Right kidney (tissue), 1 donor: ENCODE measurements around the gene IKZF2.

ENCODE experiments used
- DNase-seq: peaks from one replicate; pipeline ENCODE4 v3.0.0-alpha.2; 2016

The IKZF2 gene

GRCh38 chr2:212997526-212998020 is 153.8 kb downstream of the IKZF2 start:
- no peak for DNase-seq

GRCh38 chr2:212995920-212996319 is 155.5 kb downstream of the IKZF2 start:
- DNase-seq: no peak

GRCh38 chr2:212994976-212995375 is 156.4 kb downstream of the IKZF2 start:
- DNase-seq: no peak

- DNase-seq: no peak
Observed at GRCh38 chr2:212991120-212991519, 160.3 kb downstream of the IKZF2 start.

- no peak for DNase-seq
Observed at GRCh38 chr2:212990697-212991096, 160.7 kb downstream of the IKZF2 start.

DNA sequence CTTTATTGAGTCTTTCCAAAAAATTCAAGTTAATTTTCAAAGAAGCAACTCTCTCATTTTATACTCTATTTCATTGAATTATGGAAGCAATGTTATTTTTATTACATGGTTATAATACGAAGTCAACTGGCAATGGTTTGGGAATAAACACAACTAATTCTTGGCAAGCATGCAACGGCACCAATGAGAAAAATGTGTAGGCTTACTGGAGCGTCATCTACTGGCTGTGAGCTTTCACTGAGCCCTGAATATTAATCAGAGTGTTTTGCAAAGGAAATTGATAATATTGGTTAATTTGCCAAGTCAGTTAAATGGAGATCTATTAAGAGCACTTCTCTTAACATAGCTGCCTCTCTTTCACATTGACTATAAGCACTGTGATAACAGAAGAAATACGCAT is 163.9 kb downstream of the IKZF2 start:
- DNase-seq: no peak

- DNase-seq: no peak
Observed at GRCh38 chr2:212984129-212984528, 167.3 kb downstream of the IKZF2 start.

GRCh38 chr2:212979799-212980198 is 171.6 kb downstream of the IKZF2 start:
- DNase-seq: no peak

- DNase-seq: no peak
Observed at GRCh38 chr2:212979046-212979612, 172.3 kb downstream of the IKZF2 start.

DNA sequence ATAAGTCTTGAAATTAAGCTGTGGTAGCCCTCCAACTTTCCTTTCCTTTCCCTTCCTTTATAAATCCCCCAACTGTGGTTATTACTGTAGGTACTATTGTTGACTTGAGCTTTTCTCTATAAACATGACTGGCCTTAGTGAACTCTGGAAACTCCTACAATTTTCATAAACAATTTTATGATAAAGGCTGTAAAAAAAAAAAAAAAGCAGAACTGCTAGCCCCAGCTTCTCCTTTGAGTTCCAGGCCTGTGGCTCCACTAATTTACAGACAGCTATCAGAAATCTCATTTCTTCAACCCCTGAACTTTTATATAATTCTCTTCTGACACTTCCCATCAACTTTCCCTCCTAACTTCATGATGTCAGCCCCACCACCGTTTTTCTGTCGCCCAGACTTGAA is 174.3 kb downstream of the IKZF2 start:
- no peak for DNase-seq

DNA sequence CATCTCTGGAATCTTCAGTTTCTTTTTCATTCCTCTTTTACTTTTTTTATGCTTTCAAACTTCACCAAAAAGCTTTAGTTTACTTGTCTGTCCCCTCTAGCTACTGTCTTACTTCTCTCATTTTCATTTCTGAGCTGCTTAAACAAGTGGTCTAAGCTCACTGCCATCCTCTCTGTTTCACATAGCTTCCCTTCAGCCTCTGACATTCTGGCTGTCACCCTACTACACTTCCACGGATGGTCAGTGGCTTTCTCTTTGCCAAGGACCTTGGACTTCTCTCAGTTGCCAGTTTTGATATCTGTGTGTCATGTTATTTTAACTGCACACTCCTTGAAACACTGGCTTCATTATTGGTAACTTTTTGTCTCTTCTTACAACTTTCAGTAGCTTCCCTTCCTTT is 176.1 kb downstream of the IKZF2 start:
- DNase-seq: no peak

DNA sequence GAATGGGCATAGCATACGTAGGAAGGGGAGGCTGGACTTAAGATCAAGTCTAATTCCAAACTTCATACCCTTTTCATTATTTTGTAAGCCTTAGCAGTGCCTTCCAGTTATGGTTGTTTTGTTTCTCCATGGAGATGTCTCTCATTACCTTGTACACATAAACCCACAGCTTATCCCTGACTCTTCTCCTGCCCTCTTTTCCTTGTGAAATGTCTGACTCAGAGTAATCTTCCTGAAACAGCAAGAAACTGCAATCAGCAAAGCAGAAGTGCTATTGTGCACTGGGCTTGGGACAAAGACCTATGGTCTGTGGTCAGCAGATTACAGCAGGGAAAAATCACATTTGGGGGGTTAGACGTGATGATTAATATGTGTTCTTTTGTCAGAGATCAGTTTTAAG is 176.7 kb downstream of the IKZF2 start:
- no peak for DNase-seq

DNA sequence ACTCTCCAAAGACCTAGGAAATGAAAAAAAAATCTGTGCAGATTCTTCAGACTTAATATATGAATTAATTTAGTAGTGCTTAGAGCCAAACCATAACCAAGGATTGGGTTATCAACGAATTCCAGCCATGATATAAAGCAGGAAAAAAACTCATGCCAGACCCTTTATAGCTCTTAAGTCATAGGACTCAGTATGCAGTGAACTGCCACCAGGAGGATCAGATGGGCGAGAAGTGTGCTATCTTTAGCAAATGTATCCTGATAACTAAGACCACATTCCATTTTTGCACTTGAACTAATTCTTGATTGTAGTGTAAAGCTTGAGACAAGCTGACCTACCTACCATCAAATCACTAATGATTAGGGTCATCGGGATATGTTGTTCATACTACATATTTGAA is 178.1 kb downstream of the IKZF2 start:
- no peak for DNase-seq

DNA sequence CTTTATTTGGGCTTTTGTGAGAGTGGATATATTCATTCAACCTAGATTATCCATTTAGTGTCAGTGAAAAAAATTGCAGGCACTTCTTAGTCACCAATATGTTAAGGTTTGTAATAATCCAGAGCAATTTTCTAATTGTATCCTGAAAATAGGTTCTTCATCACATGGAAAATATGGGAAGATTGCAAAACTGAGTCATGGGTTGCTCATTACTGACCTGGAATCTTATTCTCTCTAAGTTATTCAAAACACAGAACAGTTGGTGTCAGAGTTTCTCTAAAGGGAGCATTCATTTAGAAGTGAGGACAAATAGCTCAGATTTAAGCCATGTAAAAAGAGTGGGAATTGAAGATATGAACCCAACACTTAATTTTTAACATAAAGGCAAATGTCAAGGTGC is 181.3 kb downstream of the IKZF2 start:
- DNase-seq: no peak

- DNase-seq: no peak
Observed at GRCh38 chr2:212968284-212969081, 182.9 kb downstream of the IKZF2 start.

GRCh38 chr2:212966884-212967283 is 184.5 kb downstream of the IKZF2 start:
- no peak for DNase-seq

GRCh38 chr2:212962691-212963090 is 188.7 kb downstream of the IKZF2 start:
- DNase-seq: no peak

- no peak for DNase-seq
Observed at GRCh38 chr2:212961255-212961654, 190.2 kb downstream of the IKZF2 start.

GRCh38 chr2:212960336-212960735 is 191.1 kb downstream of the IKZF2 start:
- DNase-seq: no peak

DNA sequence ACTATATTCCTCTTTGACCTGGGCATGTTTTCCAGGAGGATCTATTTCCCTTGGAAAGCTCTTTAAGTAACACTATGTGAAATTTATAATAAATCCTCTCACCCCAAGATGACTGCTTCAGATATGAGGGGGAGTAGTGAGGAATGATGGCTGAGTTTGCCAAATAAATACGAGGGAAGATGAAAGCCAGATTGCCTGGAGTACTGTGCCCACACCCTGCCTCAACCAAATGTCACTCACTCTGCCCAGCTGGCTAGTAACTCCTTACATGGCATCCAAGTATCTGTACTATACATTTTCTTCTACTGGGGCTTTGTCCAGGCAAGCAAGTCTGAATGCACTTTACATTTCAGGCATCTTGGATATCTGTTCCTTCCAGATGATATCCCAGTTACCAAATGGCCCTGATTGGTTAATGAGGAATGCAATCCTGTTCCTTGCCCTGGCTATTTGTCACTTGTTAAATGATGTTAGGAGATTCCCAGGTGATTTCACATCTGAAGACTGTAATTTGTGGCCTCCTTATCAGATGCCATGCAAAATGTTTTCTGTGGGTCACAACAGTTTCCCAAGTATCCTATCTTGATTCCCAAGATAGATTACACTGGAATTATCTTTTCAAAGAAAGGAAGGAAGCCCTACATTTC is 191.8 kb downstream of the IKZF2 start:
- DNase-seq: no peak

DNA sequence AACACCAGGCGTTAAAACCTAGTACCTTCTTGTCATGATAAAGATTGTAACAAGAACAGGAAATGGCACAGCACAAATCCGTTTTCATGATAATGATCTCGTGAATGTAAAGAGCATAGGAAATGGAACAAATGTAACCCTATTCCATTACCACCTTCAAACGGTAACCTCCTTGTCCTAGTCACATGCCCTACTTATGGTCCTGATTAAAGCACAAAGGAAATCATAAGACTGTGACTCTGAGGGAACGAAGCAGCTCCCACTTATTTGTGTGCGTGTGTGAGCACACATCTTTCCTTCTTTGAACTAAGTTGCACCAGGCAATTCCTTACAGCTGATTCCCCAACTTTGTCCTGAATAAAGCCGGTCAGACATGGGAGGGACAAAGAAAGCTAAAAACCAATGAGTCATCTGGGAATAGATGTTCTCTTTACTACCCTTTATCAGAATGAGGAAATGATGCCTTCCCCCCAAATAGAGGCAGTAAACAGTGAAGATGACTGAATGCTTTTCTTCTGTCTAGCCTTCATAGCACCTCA is 192.6 kb downstream of the IKZF2 start:
- DNase-seq: no peak

GRCh38 chr2:212958133-212958532 is 193.3 kb downstream of the IKZF2 start:
- DNase-seq: no peak

DNA sequence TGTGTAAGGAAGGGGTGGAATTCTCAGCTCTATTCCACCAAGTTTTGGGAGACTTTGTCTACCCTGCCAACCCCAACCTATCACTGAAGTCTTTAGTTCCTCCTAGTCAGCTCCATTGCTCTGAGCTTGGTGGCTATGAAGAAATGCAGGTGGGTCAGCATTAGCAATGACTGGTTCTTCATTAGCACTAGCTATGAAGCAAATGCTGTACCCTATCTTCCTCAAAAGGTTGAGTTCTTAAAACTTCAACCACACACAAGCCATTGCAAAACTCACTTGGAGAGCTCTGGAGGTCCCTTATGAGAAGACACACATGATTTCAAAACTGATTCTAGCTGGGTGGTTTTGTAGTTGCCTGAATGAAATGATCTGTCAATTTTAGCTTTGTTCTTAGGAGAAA is 193.8 kb downstream of the IKZF2 start:
- no peak for DNase-seq
